Anterior cingulate cortex (tissue), 58 donors: ENCODE results near the gene C1QA.

Experiments used
- DNase-seq, 58 donors: peaks; one replicate each; lab custom pipeline; 2025; lab: John Stamatoyannopoulos, UW

C1QA gene

GRCh38 chr1:22611530-22611947 lies 24.9 kb upstream of the C1QA start:
- DNase-seq = no peak

GRCh38 chr1:22612671-22613571 lies 23.5 kb upstream of the C1QA start:
- no peak for DNase-seq

GRCh38 chr1:22613572-22613918 lies 22.9 kb upstream of the C1QA start:
- DNase-seq = no peak

- DNase-seq = no peak
Observed at GRCh38 chr1:22613951-22614350, 22.5 kb upstream of the C1QA start.

GRCh38 chr1:22615886-22616285 lies 20.5 kb upstream of the C1QA start:
- DNase-seq = no peak

- no peak for DNase-seq
Observed at GRCh38 chr1:22616571-22616970, 19.9 kb upstream of the C1QA start.

- DNase-seq = no peak
Observed at GRCh38 chr1:22618056-22618455, 18.4 kb upstream of the C1QA start.

GRCh38 chr1:22619252-22619651 lies 17.2 kb upstream of the C1QA start:
- no peak for DNase-seq

- DNase-seq = no peak
Observed at GRCh38 chr1:22619798-22620197, 16.6 kb upstream of the C1QA start.

GRCh38 chr1:22621761-22622160 lies 14.7 kb upstream of the C1QA start:
- no peak for DNase-seq

- DNase-seq = no peak
Observed at GRCh38 chr1:22625262-22625925, 11.0 kb upstream of the C1QA start.

- no peak for DNase-seq
Observed at GRCh38 chr1:22626237-22627157, 9.9 kb upstream of the C1QA start.

GRCh38 chr1:22627331-22627730 lies 9.1 kb upstream of the C1QA start:
- DNase-seq = no peak

- DNase-seq = no peak
Observed at GRCh38 chr1:22628698-22629444, 7.6 kb upstream of the C1QA start.

GRCh38 chr1:22629886-22630285 lies 6.5 kb upstream of the C1QA start:
- DNase-seq = no peak

- DNase-seq = no peak
Observed at GRCh38 chr1:22633697-22634463, 2.5 kb upstream of the C1QA start.

- no peak for DNase-seq
Observed at GRCh38 chr1:22635436-22635835, 992 bp upstream of the C1QA start.

GRCh38 chr1:22636927-22637326 lies 499 bp downstream of the C1QA start:
- no peak for DNase-seq

GRCh38 chr1:22637907-22638445 lies 1.5 kb downstream of the C1QA start:
- no peak for DNase-seq
